ENCODE measurements around the gene RCOR3.

- TF ChIP-seq CTCF (IDR thresholded peaks at IDR 0.05) (no peak), POLR2A (IDR thresholded peaks at IDR 0.05) (no peak)
These were observed 22.3 kb downstream of the RCOR3 start for GRCh38 chr1:211281320-211282022.
